GM18511 (cell line): ENCODE results near the gene NTRK3.

Experiments
- ATAC-seq: cut with Tn5 transposase; IDR thresholded peaks from one replicate; pipeline ENCODE4 v1.9.1; 2021; ENCODE audit warnings: mild to moderate bottlenecking, moderate library complexity; ENCODE audit not compliant: unreplicated experiment

NTRK3 gene

DNA sequence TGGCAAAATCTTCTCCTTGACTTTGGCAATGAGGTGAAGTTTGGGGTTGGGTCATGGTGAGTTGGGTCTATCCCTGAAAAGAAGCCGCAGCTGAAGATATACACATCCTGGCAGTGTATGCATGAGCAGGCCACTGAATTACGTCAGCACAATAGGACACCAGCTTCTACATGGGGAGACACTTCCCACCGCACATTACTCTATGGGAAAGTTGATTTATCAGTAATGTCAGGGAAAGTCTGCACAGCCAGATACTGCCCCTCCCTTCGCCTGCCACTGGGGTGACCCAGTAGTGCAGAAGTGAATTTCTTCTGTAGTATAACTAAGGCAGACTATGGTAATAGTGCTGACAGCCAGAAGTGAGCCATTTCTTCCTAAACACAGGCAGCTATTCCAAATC, 245.0 kb downstream of the NTRK3 start:
- ATAC-seq: no peak

DNA sequence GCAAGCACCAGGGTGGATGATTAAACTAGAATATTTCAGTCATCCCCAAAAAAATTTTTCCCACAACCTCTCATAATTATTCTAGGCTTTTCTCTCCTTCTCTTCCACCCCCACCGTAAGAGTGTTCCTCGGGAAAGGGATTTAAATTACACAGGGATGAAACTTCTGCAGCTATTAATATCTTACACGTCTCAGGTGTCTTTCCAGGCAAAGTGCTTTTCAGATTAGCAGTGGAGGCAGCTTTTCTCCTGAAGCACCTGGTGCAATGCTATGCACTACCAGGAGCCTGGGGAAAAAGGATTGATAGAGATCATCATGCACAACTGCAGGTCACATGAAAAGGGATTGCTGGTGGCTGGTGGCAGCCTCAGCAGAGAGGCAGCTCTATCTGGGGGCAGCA, 250.4 kb downstream of the NTRK3 start:
- no peak for ATAC-seq

DNA sequence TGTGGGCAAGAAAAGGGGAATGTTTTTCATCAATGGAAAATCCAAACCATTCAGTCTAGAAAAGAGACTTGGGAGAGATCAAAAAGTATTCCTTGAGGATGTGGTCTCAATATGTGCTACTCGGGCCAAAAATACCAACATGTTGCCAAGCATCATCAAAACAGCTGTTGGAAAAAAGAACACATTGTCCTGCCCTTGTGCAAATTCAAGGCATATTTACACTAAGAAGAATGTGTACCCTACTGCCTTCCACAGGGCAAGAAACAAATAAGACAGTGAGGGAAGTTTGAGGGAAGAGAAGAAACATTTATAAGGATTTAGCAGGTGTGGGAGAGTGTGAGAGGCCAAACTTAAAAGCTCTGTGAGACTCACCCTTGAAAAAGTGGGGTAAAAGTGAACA, 252.1 kb downstream of the NTRK3 start:
- no peak for ATAC-seq

DNA sequence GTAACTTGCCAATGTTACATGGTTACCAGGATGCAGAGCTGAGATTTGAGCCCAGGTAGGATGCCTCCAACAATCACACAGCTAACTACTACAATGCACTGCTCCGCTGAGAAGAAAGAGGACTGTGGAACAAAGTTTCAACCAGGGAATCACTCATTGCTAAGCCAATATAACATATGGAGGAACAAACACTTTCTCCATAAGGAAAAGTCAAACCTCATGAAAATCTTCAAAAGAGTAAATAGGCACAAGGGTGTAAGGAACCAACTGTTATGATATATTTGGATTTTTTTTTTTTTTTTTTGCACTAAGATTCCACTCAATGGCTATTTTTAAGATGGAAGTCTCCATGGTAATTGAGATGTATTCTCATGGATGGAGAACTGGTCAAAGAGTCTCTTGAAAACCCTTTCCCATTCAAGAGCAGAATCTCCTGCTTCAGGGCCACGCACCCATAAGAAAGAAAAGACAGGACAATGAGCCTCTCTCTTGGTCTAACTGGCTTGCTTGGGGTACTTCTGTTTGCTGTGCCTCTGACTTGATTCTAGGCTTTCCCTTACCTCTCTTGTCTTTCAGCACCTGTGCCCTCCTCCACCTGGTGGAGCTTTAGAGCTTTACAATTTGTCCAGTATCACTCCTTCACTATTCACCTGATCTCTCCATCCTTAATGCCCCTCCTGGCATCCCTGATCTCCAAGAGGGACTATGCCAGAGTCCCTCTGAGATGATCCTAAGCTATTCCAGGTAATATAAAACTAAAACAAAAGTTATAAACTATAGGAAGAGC, 252.8 kb downstream of the NTRK3 start:
- no peak for ATAC-seq

DNA sequence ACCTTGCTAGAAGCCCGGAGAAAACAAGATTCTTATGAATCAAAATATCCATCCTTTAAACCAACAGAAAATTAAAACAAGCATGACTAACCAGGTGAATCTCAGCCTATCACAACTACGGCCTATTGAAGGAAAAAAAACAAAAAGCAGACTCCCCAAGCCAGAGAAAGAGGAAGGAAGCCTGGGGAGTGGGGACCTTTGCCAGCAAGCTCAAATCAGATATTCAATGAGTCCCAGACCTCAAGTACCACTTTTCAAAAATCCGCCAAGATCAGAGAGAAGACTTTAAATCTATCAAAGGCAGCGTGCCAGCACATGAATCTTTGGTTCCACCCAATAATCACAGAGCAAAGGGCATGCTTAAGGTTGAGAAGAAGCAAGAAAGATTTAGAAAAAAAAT, 253.8 kb downstream of the NTRK3 start:
- ATAC-seq: no peak

DNA sequence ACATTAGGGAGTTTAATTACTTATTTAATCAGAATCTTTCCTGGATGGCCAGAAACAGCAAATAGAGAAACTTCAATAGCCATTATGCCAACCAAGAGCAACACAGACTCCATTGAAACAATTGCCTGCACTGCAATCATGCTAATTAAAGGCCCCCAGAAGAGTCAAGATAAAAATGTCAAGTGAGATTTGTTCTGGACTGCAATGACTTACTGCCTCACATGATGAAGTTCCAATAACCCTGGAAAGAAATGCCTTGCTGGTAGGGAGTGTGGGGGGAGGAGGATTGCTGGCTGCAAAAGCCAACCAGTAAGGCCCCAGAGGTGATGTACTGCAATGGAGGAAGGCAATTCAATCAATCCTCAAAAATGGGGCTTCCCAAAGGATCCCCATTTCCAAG, 257.9 kb downstream of the NTRK3 start:
- ATAC-seq: no peak

DNA sequence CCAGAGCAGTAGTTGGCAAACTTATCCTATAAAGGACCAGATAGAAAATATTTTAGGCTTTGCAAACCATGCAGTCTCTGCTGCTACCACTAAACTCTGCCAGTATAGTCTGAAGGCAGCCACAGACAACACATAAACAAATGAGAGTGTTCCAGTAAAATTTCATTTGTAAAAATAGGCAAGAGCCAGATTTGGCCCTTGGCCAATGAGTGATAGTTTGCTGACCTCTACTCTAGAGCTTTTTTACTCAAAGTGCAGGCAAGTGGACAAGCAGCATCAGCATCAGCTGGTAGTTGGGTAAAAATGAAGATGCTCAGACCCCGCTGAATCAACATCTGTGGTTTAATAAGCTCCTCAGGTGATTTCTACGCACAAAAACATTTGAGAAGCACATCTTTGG, 269.8 kb downstream of the NTRK3 start:
- ATAC-seq: no peak

DNA sequence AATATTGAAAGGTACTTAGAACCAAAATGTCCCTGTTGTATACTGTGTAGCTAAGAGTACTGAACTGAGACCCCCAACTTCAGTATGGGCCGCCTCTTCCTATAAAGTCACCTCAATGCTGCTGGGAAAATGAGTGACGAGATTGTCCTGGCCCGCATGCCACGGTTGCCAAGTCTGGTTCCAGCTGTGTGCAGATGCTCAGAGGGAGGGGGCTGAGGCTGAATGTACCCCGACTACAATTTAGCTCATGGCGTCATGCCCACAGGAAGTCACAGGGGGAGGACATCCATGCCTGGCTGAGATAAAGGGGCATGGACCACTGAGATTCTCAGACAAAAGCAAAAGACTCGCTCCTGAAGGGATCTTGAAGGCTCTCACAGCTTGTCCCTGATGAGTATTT, 271.1 kb downstream of the NTRK3 start:
- no peak for ATAC-seq

DNA sequence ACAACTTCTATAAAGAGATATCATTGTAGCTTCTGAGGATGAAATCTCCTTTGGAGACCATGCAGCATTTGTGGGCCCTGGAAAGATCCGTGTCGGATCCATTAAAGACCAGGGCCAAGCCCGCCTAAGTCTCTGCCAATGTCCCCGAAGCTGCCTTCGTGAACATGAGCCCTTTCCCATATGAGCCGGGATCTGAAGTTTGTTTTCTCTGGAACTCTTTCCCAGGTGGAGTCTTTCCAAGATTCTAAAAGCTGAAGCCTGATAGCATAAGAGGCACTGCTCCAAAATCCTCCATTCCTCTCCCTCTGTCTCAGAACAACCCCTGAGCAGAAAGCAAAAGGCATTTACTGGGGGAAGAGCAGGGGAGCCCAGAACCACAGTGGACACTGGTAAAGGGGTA, 274.6 kb downstream of the NTRK3 start:
- no peak for ATAC-seq

DNA sequence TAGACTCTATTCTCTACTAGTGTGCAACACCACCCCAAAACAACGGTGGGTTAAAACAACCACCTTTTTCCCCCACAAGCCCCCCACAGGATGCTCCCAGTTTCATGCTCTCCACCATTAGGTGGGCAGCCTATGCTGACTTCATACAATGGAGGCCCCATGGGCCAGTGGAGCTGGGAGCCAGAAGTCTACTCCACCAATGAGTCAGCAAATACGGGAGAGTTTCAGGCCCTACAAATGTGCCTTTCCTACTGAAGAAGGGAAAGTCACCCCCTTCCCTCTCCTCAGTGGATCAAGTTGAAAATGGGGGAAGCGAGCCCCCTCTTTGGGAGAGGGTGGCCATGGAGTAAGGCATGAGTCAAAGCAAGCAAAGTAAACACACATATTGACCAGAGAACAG, 278.6 kb downstream of the NTRK3 start:
- no peak for ATAC-seq

DNA sequence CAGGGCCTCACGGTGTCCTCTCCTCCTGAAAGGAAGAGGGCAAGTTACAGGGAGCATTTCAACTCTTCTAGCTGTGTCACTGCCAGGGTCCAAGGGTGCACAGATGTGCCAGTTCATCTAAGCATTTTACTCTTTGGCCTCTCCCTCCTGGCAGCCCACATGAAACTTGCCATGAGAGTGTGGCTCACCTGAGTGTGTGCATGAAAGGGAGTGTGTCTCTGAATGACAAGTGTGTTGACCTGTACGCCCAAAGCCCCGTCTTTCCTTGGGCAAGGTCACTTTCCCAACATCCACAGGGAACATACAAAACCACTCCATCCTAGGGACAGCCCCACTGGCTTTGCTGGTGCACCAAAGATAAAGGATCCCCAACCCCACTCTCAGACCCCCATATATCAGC, 280.0 kb downstream of the NTRK3 start:
- no peak for ATAC-seq

DNA sequence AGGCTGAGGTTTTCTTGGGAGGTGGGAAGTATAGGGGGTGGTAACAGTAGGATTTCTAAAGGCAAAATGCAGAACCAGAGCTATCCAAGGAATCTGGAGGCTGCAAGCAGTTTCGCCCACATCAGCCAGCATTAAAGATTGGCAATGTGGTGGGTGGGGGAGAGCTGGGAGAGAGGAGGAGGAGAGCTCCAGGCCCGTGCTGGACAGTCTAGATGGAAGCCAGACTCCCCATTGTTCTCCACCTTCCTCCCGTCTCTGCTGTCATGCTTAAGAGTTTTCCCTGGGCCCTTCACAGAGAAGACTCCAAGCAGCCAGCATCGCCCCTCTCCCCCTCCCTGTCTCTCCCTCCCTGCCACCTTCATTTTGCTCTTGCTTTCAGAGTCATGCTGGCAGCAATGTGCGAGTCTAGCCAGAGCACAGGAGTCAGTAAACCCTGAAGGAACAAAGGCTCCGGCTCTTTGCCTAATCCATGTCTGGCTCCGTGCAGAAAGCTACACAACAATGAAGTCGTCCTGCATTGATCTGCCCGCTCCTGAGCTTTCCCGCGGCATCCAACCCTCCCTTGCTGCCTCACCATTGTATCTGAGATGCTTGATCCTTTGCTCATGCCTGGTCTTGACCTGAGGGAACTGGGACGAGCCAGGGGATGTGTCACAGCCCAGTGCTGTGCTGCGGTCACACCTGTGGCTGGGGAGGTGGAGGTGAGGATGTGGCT, 282.9 kb downstream of the NTRK3 start:
- no peak for ATAC-seq

DNA sequence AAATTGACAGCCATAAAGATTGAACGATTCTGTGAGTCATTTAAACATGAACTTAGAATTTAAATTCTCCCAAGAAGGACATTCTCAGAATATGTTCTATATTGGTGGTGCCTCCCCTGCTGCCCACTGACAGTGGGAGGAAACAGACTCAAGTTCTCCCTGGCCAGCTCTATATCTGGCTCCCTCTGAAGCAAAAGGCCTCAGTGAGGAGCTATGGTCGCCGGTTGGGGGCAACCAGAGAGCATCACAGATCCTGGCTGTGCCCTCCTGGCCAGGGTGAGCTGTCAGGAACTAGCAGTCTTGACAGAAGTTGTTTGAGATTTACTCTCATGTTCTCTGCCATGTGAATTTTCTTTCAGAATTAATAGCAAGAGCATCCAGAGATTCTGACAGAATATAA, 285.5 kb downstream of the NTRK3 start:
- no peak for ATAC-seq

DNA sequence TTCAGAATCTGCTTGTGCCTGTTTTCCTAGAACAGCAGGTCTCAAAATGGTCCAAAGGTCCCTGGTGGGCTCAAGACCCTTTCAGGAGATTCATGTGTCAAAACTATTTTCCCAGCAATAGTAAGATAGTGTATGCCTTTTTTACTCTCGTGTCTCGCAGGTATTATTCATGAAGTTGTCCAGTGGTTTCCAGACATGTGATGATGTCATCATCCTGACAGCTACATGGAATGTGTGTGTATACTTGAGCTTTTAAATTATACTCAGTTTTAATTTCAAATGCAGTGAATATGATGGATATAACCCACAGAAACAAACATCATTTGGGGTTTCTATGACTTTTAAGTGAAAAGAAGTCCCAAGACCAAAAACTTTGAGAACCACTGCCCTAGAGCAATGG, 288.6 kb downstream of the NTRK3 start:
- no peak for ATAC-seq

DNA sequence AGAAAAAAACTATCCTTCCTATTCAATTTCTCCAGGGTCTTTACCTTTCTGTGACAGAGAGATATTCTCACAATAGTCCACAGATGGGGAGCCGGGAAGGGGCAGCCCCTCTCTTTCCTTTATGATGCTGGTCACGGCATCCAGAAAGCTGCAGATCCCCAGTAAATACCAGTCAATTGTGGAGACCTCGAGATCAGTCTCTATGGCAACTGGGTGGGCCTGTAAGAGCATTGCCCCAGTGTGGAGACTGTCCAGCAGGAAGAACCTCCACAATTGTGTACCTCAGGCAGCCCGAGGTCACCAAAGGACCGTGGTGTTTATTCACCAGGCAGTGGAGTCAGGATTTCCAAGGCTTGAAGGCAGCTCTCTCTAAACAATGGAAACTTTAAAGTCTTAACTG, 291.2 kb downstream of the NTRK3 start:
- no peak for ATAC-seq

DNA sequence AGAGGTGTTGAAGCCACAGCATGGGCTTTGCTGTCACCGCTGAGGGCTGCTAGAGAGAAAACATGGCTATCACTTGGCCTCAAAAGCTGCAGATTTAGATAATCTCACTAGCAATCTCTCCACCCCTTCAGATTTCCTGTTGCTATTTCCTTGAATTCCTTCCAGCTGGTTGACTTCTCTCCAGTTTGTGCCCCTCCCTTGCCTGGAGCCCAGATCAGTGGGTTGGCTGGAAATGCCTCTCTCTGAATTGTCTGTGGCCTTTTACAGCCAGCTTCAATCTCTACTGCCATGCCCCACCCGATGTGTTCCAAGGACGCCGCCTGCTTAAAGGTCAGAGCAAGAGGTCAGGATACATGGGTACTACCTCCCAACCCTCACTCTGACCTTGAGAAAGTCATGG, 294.1 kb downstream of the NTRK3 start:
- no peak for ATAC-seq

DNA sequence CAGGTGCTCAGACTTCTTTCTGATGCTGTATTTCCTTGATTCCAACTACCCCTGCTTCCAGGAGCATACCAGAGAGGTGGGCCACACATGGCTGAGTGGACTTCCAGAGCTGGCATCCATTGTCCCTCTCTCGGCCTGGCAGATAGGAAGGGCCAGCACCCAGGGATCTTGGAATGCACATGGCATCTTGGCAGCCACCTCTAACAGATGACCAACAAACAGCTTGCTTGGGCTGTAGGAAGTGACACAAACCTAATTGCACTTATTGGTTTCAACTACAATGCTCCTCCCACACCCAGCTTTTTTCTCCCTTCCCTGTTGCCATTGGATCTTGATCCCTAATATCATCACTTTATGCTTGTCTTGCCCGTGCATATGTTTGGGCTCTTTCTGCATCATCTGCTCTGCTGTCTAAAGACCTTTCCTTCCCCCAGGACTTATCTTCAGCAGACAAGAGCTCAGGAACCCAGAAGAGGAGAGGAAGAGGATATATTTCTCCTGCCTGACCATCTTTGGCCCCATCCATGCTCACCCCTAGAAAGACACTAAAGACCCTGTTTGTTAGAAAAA, 294.6 kb downstream of the NTRK3 start:
- ATAC-seq: no peak

DNA sequence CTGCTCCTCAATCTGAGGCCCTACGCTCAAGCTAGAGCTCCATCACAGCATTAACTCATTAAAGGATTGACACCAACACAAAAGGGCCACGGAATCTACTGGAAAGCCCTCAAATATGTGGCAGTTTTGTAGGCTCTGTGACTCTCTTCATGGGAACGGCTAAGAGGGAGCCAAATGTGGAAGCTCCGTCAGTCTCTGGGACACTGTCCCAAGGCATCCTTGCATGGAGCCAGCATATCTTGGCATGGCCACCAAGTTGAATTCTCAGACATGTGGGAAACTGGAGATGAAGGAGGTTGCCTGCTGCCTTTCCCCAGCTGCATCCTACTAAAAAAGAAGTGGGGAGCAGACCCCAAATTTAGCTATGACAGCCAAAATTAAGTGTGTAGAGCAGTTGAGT, 296.9 kb downstream of the NTRK3 start:
- ATAC-seq: no peak

DNA sequence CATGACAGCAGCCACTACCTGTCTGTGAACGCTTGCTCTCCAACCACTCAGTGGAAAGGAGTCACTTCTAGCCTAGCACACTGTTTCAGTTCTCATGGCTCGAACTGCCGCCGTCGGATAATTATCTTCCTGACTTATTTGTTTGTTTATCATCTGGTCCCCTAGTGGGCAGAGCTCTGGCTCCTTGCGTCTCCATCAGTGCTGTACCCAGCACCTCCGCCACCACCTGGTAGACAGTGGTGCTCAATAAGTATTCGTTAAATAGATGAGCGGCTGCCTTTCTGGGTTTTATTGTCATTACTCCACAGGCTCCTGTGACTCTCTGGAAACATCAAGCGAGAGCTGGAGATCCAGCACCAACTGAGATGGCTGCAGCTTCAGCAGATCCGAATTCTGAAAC, 297.5 kb downstream of the NTRK3 start:
- ATAC-seq: no peak

DNA sequence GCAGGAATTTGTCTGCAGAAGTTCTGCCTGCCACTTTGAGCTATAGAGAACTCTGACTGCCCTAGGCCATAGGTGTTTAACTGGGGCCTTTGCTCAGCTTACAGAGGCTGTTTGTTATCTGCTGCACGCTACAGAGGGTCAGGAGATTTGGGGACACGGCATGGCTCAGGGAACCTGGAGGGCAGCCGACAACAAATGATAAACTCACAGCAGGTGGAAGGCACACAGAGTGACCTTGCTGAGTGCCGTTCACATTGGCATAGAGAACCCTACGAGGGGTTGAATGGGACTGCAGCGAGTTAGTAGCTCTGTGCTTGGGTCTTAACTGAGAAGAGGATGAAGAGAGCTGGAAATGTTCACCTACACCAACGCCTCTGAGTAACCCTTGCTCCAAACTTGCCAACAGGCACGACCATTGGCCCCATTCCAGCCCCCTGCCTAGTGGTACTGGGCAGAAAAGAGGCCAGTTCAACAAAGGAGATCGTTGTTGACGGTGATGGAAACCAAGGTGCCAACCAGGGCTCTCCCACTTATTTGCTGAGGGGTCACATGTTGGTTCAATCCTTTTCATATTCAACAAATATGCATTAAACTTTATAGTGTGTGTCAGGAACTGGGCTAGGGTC, 301.1 kb downstream of the NTRK3 start:
- ATAC-seq: no peak

DNA sequence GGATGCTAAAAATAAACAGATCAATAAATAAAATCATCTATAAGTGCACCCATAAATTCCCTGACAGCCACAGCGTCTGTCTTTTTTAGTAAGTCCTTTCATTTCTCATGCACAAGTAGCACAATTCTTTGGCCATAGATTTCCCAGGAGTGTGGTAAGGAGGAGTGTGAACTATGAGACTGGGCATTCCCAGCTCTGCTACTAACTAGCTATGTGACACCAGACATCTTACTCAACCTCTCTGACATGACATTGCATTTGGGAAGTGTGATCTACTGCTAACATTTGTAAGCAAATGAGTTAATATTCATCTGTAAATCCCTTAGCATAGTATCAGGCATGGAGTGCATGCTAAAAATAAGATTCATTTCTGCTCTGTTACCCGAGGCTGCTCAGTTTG, 301.7 kb downstream of the NTRK3 start:
- ATAC-seq: no peak

DNA sequence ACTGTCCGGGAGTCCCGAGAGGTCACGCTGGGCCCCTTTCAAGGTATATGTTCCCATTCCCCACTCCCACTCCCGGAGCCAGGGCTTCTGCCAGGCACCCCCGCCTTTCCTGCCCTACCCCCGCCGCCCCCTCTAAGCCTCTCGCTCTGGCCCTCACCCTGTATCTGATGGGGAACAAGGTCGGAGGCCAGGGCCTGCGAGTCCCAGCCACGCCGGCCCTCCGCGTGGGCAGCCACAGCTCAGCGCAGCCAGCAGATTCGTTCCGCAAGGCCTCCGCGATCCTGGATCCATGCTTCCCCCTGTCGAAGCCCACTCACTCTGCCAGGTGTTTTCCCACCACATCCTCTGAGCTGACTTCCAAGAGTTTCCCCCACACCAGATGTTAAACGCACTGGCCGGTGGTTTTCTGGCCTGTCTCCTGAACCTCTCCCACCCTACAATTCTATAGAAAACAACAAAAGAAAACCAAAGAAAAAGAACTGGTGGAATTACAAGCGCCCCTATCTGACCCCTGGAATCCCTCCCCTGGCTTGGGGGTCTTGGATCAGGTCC, 303.7 kb downstream of the NTRK3 start:
- no peak for ATAC-seq
